K562 (cell line): ENCODE results near the gene EGFR. TPM values are rescaled to one million over a fixed set of nuclear protein-coding genes. Genes with fewer than 3 reads are reported as not detected.

Experiments used
- ATF7 ChIP-seq: fragments of 450-650 bp; IDR thresholded peaks from 2 replicates; pipeline ENCODE4 v1.7.1; 2014; ENCODE audit warnings: mild to moderate bottlenecking, moderate library complexity
- BHLHE40 ChIP-seq: IDR thresholded peaks from 2 replicates; pipeline ENCODE4 v1.6.1; 2011; ENCODE audit warnings: low read length, improper control_type of control experiment
- CBX5 ChIP-seq: IDR thresholded peaks from 2 replicates; pipeline ENCODE4 v1.6.1; 2014; ENCODE audit warnings: low read depth, borderline replicate concordance
- CREM ChIP-seq: IDR thresholded peaks from 2 replicates; pipeline ENCODE4 v1.6.1; 2014; ENCODE audit warnings: antibody characterized with exemption, low read depth
- CXXC5 ChIP-seq: fragments of 250-450 bp; sonication (Bioruptor Pico); IDR thresholded peaks from 2 replicates; pipeline ENCODE4 v1.8.0; 2022; ENCODE audit warnings: inconsistent platforms, mild to moderate bottlenecking, moderate library complexity
- ETV1 ChIP-seq: fragments of 450-650 bp; conservative IDR thresholded peaks from 2 replicates; pipeline ENCODE4 v1.6.1; 2016; ENCODE audit warnings: missing genetic modification characterization, control low read depth, low read depth, missing compliant biosample characterization
- HDGF ChIP-seq: fragments of 450-650 bp; IDR thresholded peaks from 2 replicates; pipeline ENCODE4 v1.6.1; 2016
- MAFF ChIP-seq: IDR thresholded peaks from 2 replicates; pipeline ENCODE4 v1.6.1; 2012; ENCODE audit warnings: low read length, improper control_type of control experiment
- MAZ ChIP-seq, 2 experiments: fragments of 450-650 bp in 1 of 2; sonication (generic) in 1 of 2; formaldehyde crosslinking; IDR thresholded peaks in 1 of 2; conservative IDR thresholded peaks in 1 of 2; 2 replicates each; pipeline versions ENCODE4 v1.4.0 to v1.5.0; 2020; ENCODE audit warnings: mild to moderate bottlenecking in 1 of 2, missing genetic modification reagents in 1 of 2
- MNT ChIP-seq, 2 experiments: fragments of 450-650 bp; conservative IDR thresholded peaks; 2 replicates each; pipeline ENCODE4 v1.6.1; 2017; ENCODE audit warnings: mild to moderate bottlenecking in 2 of 2, moderate library complexity in 2 of 2
- MXI1 ChIP-seq: IDR thresholded peaks from 2 replicates; pipeline ENCODE4 v1.6.1; 2011; ENCODE audit warnings: low read depth, mild to moderate bottlenecking, improper control_type of control experiment, low read length
- NFRKB ChIP-seq: fragments of 450-650 bp; IDR thresholded peaks from 2 replicates; pipeline ENCODE4 v1.6.1; 2016; ENCODE audit warnings: low read depth
- NRF1 ChIP-seq, 2 experiments: fragments of 450-650 bp; IDR thresholded peaks in 1 of 2; conservative IDR thresholded peaks in 1 of 2; 2 replicates each; pipeline ENCODE4 v1.6.1; 2014; ENCODE audit warnings: mild to moderate bottlenecking in 2 of 2
- POLR2AphosphoS2 ChIP-seq: IDR thresholded peaks from 2 replicates; pipeline ENCODE4 v1.6.1; 2012; ENCODE audit warnings: low read length, improper control_type of control experiment
- PPARD ChIP-seq: fragments of 250-450 bp; sonication (Bioruptor Pico); IDR thresholded peaks from 2 replicates; pipeline ENCODE4 v1.8.0; 2022; ENCODE audit warnings: inconsistent platforms, mild to moderate bottlenecking, moderate library complexity
- RAD21 ChIP-seq, 2 experiments: fragments of 250-450 bp in 1 of 2; fragments of 450-650 bp in 1 of 2; sonication (Bioruptor Pico) in 1 of 2; formaldehyde crosslinking in 1 of 2; IDR thresholded peaks in 1 of 2; conservative IDR thresholded peaks in 1 of 2; 2 replicates each; pipeline versions ENCODE4 v1.4.0 to v1.8.0; 2020 to 2022; ENCODE audit warnings: mild to moderate bottlenecking in 2 of 2, moderate library complexity in 1 of 2
- SMC3 ChIP-seq: conservative IDR thresholded peaks from 2 replicates; pipeline ENCODE4 v1.6.1; 2011; ENCODE audit warnings: low read depth, low read length, improper control_type of control experiment; ENCODE audit not compliant: insufficient read depth
- SNRNP70 ChIP-seq: fragments of 200-400 bp; formaldehyde crosslinking; optimal IDR thresholded peaks from 2 replicates; pipeline ENCODE3; 2017; ENCODE audit warnings: low read depth, low read length
- ZNF311 ChIP-seq: fragments of 250-450 bp; sonication (Bioruptor Pico); IDR thresholded peaks from 2 replicates; pipeline ENCODE4 v1.4.0; 2020; ENCODE audit warnings: mild to moderate bottlenecking, moderate library complexity
- polyA plus RNA-seq, 8 experiments: library from polyadenylated mRNA; depleted of rRNA in 4 of 8; stranded (reverse) in 5 of 8; unstranded in 3 of 8; fragments of >200 nt; fragmentation: Nextera tagmentation in 2 of 8; fragmentation: Illumina TruSeq in 1 of 8; extraction: Ambion mirVana in 2 of 8; extraction: Trizol in 1 of 8; gene quantifications; 2 replicates each; pipeline versions ENCODE4 v1.2.1 to v1.2.3, GENCODE V29; 2011 to 2014; ENCODE audit warnings: inconsistent platforms in 1 of 8, missing spikeins in 1 of 8
- total RNA-seq, 7 experiments: library from RNA; depleted of rRNA in 6 of 7; stranded (reverse); fragments of >200 nt in 6 of 7; fragmentation: Illumina TruSeq in 2 of 7; extraction: Trizol in 2 of 7; gene quantifications; 2 replicates each; pipeline versions ENCODE4 v1.2.1 to v1.2.3, GENCODE V29; 2011 to 2021; ENCODE audit warnings: low replicate concordance in 1 of 7
- TF ChIP-seq, protein P1 (sequence below): sonication (generic); formaldehyde crosslinking; IDR thresholded peaks from 2 replicates; pipeline ENCODE4 v1.8.0; 2022; ENCODE audit warnings: mild to moderate bottlenecking, missing genetic modification reagents
- TF ChIP-seq, protein P2 (sequence below), 2 experiments: fragments of 250-450 bp in 1 of 2; fragments of 450-650 bp in 1 of 2; sonication (Bioruptor Pico) in 1 of 2; IDR thresholded peaks; 2 replicates each; pipeline versions ENCODE4 v1.6.1 to v1.8.0; 2016 to 2021; ENCODE audit warnings: mild to moderate bottlenecking in 2 of 2, moderate library complexity in 2 of 2, missing compliant biosample characterization in 1 of 2, missing genetic modification characterization in 1 of 2
- TF ChIP-seq, protein P3 (sequence below): fragments of 450-650 bp; formaldehyde crosslinking; IDR thresholded peaks from 2 replicates; pipeline ENCODE4 v1.4.0; 2020; ENCODE audit warnings: mild to moderate bottlenecking, moderate library complexity

Gene EGFR
- total and polyA plus RNA-seq, 9 of the 15 experiments (the other 6 are each of a cell fraction or from before 2014, with no cell fraction given): 0.13 TPM; not detected in 8

DNA sequence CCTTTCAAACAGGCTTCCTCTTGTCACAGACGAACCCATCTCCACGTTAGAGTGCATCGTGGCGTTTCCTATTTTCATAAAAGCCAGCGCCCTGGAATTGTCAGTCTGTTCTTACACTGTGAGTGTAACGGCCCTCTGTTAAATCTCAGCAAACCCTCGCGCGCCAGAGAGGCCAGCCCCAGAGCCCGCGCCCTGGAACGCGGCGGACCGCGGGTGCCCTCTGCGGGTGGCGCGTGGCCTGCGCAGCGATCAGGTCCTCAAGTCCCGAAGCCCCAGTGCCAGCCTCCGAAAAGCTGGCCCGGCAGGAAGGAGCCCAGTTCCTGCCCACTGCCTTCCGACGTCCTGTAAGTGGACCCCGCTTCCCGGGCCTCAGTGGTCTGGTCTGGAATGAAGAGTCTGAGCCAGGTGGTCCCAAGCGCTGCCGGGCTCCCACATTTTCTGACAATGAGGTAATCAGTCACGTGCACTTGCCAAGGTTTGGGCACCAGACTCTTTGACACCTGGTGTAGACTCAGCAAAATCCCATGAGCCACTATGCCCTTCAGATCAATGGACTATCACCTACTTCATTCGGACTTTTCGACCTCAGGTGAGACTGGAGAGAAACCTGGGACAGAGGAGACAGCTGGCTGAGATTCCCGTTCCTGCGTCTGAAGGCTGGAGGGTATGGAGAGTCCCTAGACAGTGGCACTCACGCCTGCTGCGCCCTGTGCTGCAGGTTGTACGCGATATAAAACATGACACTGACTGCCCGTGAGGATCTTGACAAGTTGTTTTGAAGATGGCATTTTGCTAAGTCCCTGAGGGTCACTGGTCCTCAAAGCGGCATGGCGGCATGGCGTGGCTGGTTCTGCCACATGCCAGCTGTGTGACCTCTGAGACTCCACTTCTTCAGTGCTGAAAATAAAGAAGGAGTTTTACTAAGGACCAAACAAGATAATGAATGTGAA is 237.0 kb downstream of the EGFR start (continued):
- TF ChIP-seq ATF7 (peak; percentile 45; the same call in 1 of the 2 replicates), RAD21 (CRISPR knock-in tag; conservative IDR thresholded peaks at IDR 0.05 in 1 of 2, IDR thresholded peaks at IDR 0.05 in 1 of 2) (peak; percentile 83 to 85), HDGF (no peak), SNRNP70 (no peak), NFRKB (no peak), SMC3 (peak; percentile 68), MAFF (no peak), ZNF311 (no peak), CXXC5 (CRISPR knock-in tag) (peak; percentile 39; the same call in 1 of the 2 replicates), ETV1 (tag) (peak; percentile 55), MNT (conservative IDR thresholded peaks at IDR 0.05) (0 out of 4 replicates have a peak, but pooled peaks of 1 of the 2 experiments have one; percentile 30), NRF1 (conservative IDR thresholded peaks at IDR 0.05 in 1 of 2, IDR thresholded peaks at IDR 0.05 in 1 of 2) (peak; percentile 60 to 65), CREM (0 out of 2 replicates have a peak, but pooled peaks have one; percentile 6), MAZ (CRISPR knock-in tag; conservative IDR thresholded peaks at IDR 0.05 in 1 of 2, IDR thresholded peaks at IDR 0.05 in 1 of 2) (0 out of 4 replicates have a peak, but pooled peaks of 1 of the 2 experiments have one; percentile 25), BHLHE40 (0 out of 2 replicates have a peak, but pooled peaks have one; percentile 40), CBX5 (no peak), POLR2AphosphoS2 (no peak), MXI1 (no peak), PPARD (no peak)
- TF ChIP-seq, protein P1, sequence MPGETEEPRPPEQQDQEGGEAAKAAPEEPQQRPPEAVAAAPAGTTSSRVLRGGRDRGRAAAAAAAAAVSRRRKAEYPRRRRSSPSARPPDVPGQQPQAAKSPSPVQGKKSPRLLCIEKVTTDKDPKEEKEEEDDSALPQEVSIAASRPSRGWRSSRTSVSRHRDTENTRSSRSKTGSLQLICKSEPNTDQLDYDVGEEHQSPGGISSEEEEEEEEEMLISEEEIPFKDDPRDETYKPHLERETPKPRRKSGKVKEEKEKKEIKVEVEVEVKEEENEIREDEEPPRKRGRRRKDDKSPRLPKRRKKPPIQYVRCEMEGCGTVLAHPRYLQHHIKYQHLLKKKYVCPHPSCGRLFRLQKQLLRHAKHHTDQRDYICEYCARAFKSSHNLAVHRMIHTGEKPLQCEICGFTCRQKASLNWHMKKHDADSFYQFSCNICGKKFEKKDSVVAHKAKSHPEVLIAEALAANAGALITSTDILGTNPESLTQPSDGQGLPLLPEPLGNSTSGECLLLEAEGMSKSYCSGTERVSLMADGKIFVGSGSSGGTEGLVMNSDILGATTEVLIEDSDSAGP: no peak
- TF ChIP-seq, protein P2, sequence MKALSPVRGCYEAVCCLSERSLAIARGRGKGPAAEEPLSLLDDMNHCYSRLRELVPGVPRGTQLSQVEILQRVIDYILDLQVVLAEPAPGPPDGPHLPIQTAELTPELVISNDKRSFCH (CRISPR knock-in tag; IDR thresholded peaks at IDR 0.05): no peak
- TF ChIP-seq, protein P2 (tag; IDR thresholded peaks at IDR 0.05): no peak
- TF ChIP-seq, protein P3, sequence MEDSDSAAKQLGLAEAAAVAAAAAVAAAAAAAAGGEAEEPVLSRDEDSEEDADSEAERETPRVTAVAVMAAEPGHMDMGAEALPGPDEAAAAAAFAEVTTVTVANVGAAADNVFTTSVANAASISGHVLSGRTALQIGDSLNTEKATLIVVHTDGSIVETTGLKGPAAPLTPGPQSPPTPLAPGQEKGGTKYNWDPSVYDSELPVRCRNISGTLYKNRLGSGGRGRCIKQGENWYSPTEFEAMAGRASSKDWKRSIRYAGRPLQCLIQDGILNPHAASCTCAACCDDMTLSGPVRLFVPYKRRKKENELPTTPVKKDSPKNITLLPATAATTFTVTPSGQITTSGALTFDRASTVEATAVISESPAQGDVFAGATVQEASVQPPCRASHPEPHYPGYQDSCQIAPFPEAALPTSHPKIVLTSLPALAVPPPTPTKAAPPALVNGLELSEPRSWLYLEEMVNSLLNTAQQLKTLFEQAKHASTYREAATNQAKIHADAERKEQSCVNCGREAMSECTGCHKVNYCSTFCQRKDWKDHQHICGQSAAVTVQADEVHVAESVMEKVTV (CRISPR knock-in tag): peak; percentile 66
